Measurements from ENCODE around the gene RPL29. TPM values are rescaled to one million over a fixed set of nuclear protein-coding genes. Genes with fewer than 3 reads are reported as not detected.

The RPL29 gene
- total RNA-seq, 1 donor from 2014 or later, result 765 TPM

DNA sequence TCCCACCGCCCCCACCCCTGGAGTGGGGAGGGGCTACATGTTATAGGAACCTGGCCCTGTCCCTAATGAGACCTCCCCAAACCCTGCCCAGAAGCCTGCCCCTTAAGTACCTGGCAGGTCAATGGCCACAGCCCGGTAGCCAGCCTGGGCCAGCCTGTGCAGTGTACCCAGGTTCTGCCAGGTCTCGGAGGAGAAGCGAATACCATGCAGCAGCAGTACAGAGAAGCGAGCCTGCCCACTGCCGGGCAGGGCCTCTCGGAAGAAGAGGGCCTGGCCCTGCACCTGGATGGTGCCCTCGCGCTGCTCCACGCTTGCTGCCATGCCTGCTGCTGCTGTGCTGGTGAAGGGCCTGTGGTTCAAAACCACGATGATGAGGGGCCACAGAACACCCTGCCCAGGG, 24.3 kb downstream of the RPL29 start:
- TF ChIP-seq CTCF (IDR thresholded peaks at IDR 0.05), result no peak
- H3K27me3 ChIP-seq (ENCODE audit: low read depth), result no peaks in the 10 kb centered on the region
- H3K4me3 ChIP-seq, result no peak overlapping the region
- no peaks in the 10 kb centered on the region for H3K36me3 ChIP-seq
- no peaks in the 10 kb centered on the region for H3K9me3 ChIP-seq
- no peak for ATAC-seq
- H3K4me1 ChIP-seq, result peaks cover 50% of the 10 kb centered on the region
- intact Hi-C loops (cut with DNase I), result no loop called here
- H3K27ac ChIP-seq, result no peak overlapping the region
- no peak for DNase-seq

DNA sequence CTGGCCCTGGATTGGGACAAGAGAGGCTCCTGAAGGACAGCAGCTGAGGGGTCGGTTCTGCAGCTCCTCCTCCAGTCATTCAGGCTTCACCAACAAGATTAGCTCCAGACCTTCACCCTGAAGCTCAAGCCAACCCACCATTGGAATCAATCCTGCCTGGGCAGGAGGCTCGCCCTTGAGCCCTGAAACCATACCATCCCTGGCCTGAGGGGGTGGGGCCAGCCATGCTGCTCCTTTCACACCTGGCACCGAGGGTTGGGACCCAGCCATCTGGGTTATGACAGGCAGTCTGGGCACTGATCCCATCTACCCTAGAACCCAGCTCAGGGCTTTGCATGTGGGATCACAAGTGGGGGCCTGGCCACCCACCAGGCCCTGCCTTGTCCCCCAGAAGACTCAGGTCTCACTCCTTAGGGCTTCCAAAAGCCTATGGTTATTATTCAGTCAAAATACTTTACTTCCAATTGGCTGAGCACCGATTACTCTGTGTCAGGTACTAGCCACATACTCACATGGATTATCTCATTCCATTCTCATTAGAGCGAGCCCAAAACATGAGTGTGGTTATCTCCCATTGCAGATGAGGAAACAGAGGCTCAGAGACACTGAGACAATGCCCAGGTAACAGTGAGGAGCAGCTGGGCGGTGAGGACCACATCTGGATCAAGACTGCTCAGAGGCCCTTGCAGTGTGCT, 24.9 kb downstream of the RPL29 start:
- intact Hi-C loops (cut with DNase I), result no loop called here
- ATAC-seq, result no peak
- no peaks in the 10 kb centered on the region for H3K27me3 ChIP-seq (ENCODE audit: low read depth)
- no peak overlapping the region for H3K4me3 ChIP-seq
- H3K36me3 ChIP-seq, result no peaks in the 10 kb centered on the region
- H3K27ac ChIP-seq, result no peak overlapping the region
- H3K9me3 ChIP-seq, result no peaks in the 10 kb centered on the region
- peaks cover 50% of the 10 kb centered on the region for H3K4me1 ChIP-seq
- no peak for DNase-seq
- no peak for TF ChIP-seq CTCF (IDR thresholded peaks at IDR 0.05)

DNA sequence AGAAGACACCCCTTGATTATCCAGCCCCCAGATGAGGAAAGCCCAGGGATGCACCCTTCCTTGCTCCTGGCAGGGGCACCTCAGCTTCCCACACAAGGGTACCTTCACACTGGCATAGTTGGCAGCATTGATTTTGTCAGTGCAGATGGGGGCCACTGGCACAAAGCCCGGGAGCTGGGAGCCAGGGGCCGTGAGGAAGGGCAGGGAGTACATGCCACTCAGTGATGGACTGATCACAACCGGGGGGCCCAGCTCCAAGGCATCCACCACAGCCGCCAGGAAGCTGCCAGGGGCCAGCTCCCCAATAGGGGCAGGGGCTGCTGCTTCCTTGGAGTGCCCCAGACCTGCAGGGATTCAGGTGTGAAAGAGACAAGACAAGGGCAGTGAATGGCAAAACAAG, 25.9 kb downstream of the RPL29 start:
- intact Hi-C loops (cut with DNase I), result no loop called here
- DNase-seq (no peak), ATAC-seq (no peak)
- Histone ChIP-seq H3K4me1 (peaks cover 47% of the 10 kb centered on the region), H3K9me3 (no peaks in the 10 kb centered on the region), H3K27me3 (ENCODE audit: low read depth) (no peaks in the 10 kb centered on the region), H3K27ac (no peak overlapping the region), H3K36me3 (no peaks in the 10 kb centered on the region), H3K4me3 (no peak overlapping the region)
- TF ChIP-seq CTCF (IDR thresholded peaks at IDR 0.05), result no peak

GRCh38 chr3:51968883-51969678, 26.6 kb downstream of the RPL29 start:
- Histone ChIP-seq H3K36me3 (no peaks in the 10 kb centered on the region), H3K9me3 (no peaks in the 10 kb centered on the region), H3K4me1 (peaks cover 40% of the 10 kb centered on the region), H3K27ac (no peak overlapping the region), H3K4me3 (no peak overlapping the region), H3K27me3 (ENCODE audit: low read depth) (no peaks in the 10 kb centered on the region)
- ATAC-seq (no peak), DNase-seq (no peak)
- TF ChIP-seq CTCF (IDR thresholded peaks at IDR 0.05), result no peak
- intact Hi-C loops (cut with DNase I), result no loop called here

DNA sequence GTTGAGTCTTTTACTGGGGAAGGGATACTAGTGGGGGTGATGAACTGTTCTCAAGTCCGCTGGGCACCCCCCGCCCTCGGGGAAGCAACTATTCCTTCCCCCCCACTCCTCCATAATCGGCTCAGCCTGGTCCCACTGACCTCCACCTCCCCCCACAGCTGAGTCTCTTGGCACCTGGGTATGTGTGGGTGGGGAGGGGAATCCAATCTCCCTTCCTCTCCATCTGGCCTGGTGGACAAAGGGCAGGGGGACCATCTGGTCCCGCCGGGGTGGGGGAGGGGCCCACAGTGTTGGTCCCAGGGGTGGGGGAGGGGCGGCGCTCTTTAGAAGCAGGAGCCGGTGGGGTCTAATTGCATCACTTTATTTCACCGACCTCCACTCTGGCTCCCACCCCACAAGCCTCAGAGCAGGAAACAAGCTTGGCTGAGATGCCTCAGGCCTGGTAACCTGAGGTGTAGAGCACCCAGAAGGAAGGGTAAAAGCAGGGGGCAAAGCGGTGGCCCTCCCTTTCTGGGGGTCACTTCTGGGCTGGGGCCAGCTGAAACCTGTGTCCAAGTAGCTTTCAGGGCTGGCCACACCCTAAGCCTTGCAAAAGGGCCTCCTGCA, 27.4 kb downstream of the RPL29 start:
- H3K27ac ChIP-seq, result peak overlapping the region; percentile 84
- no peaks in the 10 kb centered on the region for H3K36me3 ChIP-seq
- no peaks in the 10 kb centered on the region for H3K9me3 ChIP-seq
- no peaks in the 10 kb centered on the region for H3K27me3 ChIP-seq (ENCODE audit: low read depth)
- peaks cover 39% of the 10 kb centered on the region for H3K4me1 ChIP-seq
- no peak for DNase-seq
- peak in 1 of 2 donors; percentile 20 for ATAC-seq
- H3K4me3 ChIP-seq, result peak overlapping the region; percentile 68
- no peak for TF ChIP-seq CTCF (IDR thresholded peaks at IDR 0.05)
- intact Hi-C loops (cut with DNase I), result no loop called here

All from lower lobe of right lung (tissue), 2 donors.